Ishikawa (cell line): ENCODE results near the gene TNKS1BP1.

ENCODE experiments used
- CEBPB ChIP-seq: IDR thresholded peaks from 2 replicates; pipeline ENCODE4 v1.6.1; 2012
- CREB1 ChIP-seq: IDR thresholded peaks from 2 replicates; pipeline ENCODE4 v1.6.1; 2012; ENCODE audit warnings: low read depth
- EGR1 ChIP-seq: IDR thresholded peaks from 2 replicates; pipeline ENCODE4 v1.6.1; 2012
- EP300 ChIP-seq: IDR thresholded peaks from 2 replicates; pipeline ENCODE4 v1.6.1; 2012; ENCODE audit warnings: borderline replicate concordance
- NFIC ChIP-seq: IDR thresholded peaks from 2 replicates; pipeline ENCODE4 v1.6.1; 2012
- RAD21 ChIP-seq: IDR thresholded peaks from 2 replicates; pipeline ENCODE4 v1.6.1; 2012; ENCODE audit warnings: low read depth
- TAF1 ChIP-seq: IDR thresholded peaks from 2 replicates; pipeline ENCODE4 v1.6.1; 2012; ENCODE audit warnings: low read depth, mild to moderate bottlenecking
- TCF12 ChIP-seq: IDR thresholded peaks from 2 replicates; pipeline ENCODE4 v1.6.1; 2012; ENCODE audit warnings: low read depth
- TEAD4 ChIP-seq: IDR thresholded peaks from 2 replicates; pipeline ENCODE4 v1.6.1; 2012
- YY1 ChIP-seq: IDR thresholded peaks from 2 replicates; pipeline ENCODE4 v1.6.1; 2012; ENCODE audit warnings: low read depth
- ZBTB7A ChIP-seq: IDR thresholded peaks from 2 replicates; pipeline ENCODE4 v1.6.1; 2012; ENCODE audit warnings: low read depth
- TF ChIP-seq, protein P1 (sequence below): IDR thresholded peaks from 2 replicates; pipeline ENCODE4 v1.6.1; 2012; ENCODE audit warnings: low read depth, mild to moderate bottlenecking
- TF ChIP-seq, protein P2 (sequence below): IDR thresholded peaks from 2 replicates; pipeline ENCODE4 v1.6.1; 2012
- TF ChIP-seq, protein P3 (sequence below): IDR thresholded peaks from 2 replicates; pipeline ENCODE4 v1.6.1; 2012

DNA sequence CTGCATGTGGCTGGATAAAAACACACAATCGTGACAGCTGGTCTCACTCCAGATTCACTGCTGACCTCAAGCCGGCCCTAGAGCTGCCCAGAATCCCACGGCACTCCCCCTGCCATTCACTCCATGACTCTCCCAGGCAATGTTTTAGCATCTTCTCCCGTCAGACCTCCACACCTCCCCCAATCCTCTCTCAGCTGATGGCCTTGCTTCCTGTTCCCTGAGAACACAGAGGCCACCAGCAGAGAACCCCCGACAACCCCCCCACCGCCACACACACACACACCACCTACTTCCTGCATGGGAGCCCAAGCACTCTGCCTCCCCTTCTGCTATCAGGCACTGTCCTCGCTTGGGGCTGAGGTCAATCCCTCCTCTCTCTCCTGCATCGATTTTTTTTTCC lies 9.3 kb downstream of the TNKS1BP1 start:
- TF ChIP-seq EP300 (no peak), YY1 (no peak), CREB1 (no peak), RAD21 (no peak), ZBTB7A (no peak), NFIC (no peak), TAF1 (no peak), CEBPB (no peak), EGR1 (no peak), TCF12 (no peak), TEAD4 (no peak)
- TF ChIP-seq, protein P1, sequence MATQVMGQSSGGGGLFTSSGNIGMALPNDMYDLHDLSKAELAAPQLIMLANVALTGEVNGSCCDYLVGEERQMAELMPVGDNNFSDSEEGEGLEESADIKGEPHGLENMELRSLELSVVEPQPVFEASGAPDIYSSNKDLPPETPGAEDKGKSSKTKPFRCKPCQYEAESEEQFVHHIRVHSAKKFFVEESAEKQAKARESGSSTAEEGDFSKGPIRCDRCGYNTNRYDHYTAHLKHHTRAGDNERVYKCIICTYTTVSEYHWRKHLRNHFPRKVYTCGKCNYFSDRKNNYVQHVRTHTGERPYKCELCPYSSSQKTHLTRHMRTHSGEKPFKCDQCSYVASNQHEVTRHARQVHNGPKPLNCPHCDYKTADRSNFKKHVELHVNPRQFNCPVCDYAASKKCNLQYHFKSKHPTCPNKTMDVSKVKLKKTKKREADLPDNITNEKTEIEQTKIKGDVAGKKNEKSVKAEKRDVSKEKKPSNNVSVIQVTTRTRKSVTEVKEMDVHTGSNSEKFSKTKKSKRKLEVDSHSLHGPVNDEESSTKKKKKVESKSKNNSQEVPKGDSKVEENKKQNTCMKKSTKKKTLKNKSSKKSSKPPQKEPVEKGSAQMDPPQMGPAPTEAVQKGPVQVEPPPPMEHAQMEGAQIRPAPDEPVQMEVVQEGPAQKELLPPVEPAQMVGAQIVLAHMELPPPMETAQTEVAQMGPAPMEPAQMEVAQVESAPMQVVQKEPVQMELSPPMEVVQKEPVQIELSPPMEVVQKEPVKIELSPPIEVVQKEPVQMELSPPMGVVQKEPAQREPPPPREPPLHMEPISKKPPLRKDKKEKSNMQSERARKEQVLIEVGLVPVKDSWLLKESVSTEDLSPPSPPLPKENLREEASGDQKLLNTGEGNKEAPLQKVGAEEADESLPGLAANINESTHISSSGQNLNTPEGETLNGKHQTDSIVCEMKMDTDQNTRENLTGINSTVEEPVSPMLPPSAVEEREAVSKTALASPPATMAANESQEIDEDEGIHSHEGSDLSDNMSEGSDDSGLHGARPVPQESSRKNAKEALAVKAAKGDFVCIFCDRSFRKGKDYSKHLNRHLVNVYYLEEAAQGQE: no peak
- TF ChIP-seq, protein P2, sequence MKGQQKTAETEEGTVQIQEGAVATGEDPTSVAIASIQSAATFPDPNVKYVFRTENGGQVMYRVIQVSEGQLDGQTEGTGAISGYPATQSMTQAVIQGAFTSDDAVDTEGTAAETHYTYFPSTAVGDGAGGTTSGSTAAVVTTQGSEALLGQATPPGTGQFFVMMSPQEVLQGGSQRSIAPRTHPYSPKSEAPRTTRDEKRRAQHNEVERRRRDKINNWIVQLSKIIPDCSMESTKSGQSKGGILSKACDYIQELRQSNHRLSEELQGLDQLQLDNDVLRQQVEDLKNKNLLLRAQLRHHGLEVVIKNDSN: no peak
- TF ChIP-seq, protein P3, sequence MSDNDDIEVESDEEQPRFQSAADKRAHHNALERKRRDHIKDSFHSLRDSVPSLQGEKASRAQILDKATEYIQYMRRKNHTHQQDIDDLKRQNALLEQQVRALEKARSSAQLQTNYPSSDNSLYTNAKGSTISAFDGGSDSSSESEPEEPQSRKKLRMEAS: no peak
